SK-N-SH treated with all-trans-retinoic acid at 6 μM for 48 hours (cell line): ENCODE data around the gene PRKCB.

Experiments
- CSDC2 ChIP-seq: fragments of 250-450 bp; sonication (Bioruptor Pico); IDR thresholded peaks from 2 replicates; pipeline ENCODE4 v1.5.0; 2020; ENCODE audit warnings: mild to moderate bottlenecking, moderate library complexity
- ISL1 ChIP-seq: fragments of 250-450 bp; sonication (Bioruptor Pico); IDR thresholded peaks from 2 replicates; pipeline ENCODE4 v2.1.2; 2022; ENCODE audit warnings: mild to moderate bottlenecking, moderate library complexity
- ZFP3 ChIP-seq: fragments of 250-450 bp; sonication (Bioruptor Pico); IDR thresholded peaks from 2 replicates; pipeline ENCODE4 v1.5.0; 2020; ENCODE audit warnings: mild to moderate bottlenecking, moderate library complexity
- ZNF565 ChIP-seq: fragments of 450-650 bp; formaldehyde crosslinking; conservative IDR thresholded peaks from 2 replicates; pipeline ENCODE4 v1.5.0; 2020; ENCODE audit warnings: low read depth, mild to moderate bottlenecking, moderate library complexity
- ZNF70 ChIP-seq: fragments of 450-650 bp; formaldehyde crosslinking; IDR thresholded peaks from 2 replicates; pipeline ENCODE4 v1.5.0; 2020; ENCODE audit warnings: mild to moderate bottlenecking, moderate library complexity
- TF ChIP-seq, protein P1 (sequence below): fragments of 250-450 bp; sonication (Bioruptor Pico); IDR thresholded peaks from 2 replicates; pipeline ENCODE4 v1.5.1; 2020; ENCODE audit warnings: low read depth, mild to moderate bottlenecking, moderate library complexity

DNA sequence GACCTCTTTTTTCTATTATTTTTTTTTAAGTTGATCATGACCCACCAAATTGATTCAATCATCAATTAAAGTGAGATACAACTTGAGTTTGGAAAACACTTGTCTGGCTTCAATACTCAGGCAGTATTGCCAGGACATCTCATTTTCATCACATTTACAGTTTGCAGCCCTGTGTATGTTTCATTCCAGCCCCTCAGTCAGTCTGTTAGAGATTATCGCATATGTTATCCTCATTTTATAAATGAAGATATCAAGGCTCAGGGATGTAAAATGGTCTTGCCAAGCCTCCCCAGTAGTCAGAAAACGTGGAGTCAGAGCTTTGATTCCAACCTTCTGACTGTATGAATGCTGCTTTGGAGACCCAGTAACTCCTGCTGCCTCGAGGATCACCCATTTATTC, 333.1 kb downstream of the PRKCB start:
- no peak for TF ChIP-seq ZNF565 (CRISPR knock-in tag)
- no peak for TF ChIP-seq ISL1 (CRISPR knock-in tag)
- TF ChIP-seq, protein P1, sequence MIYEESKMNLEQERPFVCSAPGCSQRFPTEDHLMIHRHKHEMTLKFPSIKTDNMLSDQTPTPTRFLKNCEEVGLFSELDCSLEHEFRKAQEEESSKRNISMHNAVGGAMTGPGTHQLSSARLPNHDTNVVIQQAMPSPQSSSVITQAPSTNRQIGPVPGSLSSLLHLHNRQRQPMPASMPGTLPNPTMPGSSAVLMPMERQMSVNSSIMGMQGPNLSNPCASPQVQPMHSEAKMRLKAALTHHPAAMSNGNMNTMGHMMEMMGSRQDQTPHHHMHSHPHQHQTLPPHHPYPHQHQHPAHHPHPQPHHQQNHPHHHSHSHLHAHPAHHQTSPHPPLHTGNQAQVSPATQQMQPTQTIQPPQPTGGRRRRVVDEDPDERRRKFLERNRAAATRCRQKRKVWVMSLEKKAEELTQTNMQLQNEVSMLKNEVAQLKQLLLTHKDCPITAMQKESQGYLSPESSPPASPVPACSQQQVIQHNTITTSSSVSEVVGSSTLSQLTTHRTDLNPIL: no peak
- TF ChIP-seq ZFP3: no peak
- TF ChIP-seq CSDC2 (CRISPR knock-in tag): no peak
- TF ChIP-seq ZNF70 (CRISPR knock-in tag): no peak
